Stimulated activated naive CD4-positive, alpha-beta T cell (primary cell): ENCODE results near the gene GTF2F1.
"Not testable (repeated sequence)": the region's sequence is repeated elsewhere in the genome, so short reads cannot be mapped to it uniquely, and the experiment has no call there.

Source experiments
- DNase-seq, 6 experiments: peaks; one replicate each; lab custom pipeline; 2025; lab: John Stamatoyannopoulos, UW

The GTF2F1 gene

GRCh38 chr19:6417713-6418561 lies 25.0 kb upstream of the GTF2F1 start:
- no peak for DNase-seq

- no peak for DNase-seq
These were observed 23.9 kb upstream of the GTF2F1 start for GRCh38 chr19:6416658-6417405.

GRCh38 chr19:6415591-6416190 lies 22.7 kb upstream of the GTF2F1 start:
- no peak for DNase-seq

GRCh38 chr19:6414793-6415590 lies 22.0 kb upstream of the GTF2F1 start:
- DNase-seq = no peak

- DNase-seq = no peak
These were observed 21.0 kb upstream of the GTF2F1 start for GRCh38 chr19:6413721-6414643.

- DNase-seq = no peak
These were observed 20.3 kb upstream of the GTF2F1 start for GRCh38 chr19:6413291-6413690.

GRCh38 chr19:6412447-6413091 lies 19.6 kb upstream of the GTF2F1 start:
- DNase-seq = peak in 5 of 6 experiments; percentile 22 to 49 (median 35)

- DNase-seq = no peak
These were observed 19.1 kb upstream of the GTF2F1 start for GRCh38 chr19:6412061-6412446.

- no peak for DNase-seq
These were observed 16.4 kb upstream of the GTF2F1 start for GRCh38 chr19:6409346-6409745.

GRCh38 chr19:6406401-6406800 lies 13.4 kb upstream of the GTF2F1 start:
- no peak for DNase-seq

- no peak for DNase-seq
These were observed 10.1 kb upstream of the GTF2F1 start for GRCh38 chr19:6402837-6403608.

GRCh38 chr19:6402058-6402457 lies 9.1 kb upstream of the GTF2F1 start:
- no peak for DNase-seq

- not testable (repeated sequence) for DNase-seq
These were observed 7.3 kb upstream of the GTF2F1 start for GRCh38 chr19:6400062-6400944.

GRCh38 chr19:6396305-6396704 lies 3.3 kb upstream of the GTF2F1 start:
- no peak for DNase-seq

- no peak for DNase-seq
These were observed 1.9 kb upstream of the GTF2F1 start for GRCh38 chr19:6394831-6395230.

- peak in 1 of 6 experiments; percentile 67 for DNase-seq
These were observed 1.0 kb upstream of the GTF2F1 start for GRCh38 chr19:6393983-6394412.

GRCh38 chr19:6392221-6393073 lies 517 bp downstream of the GTF2F1 start:
- DNase-seq = no peak

- DNase-seq = no peak
These were observed 5.6 kb downstream of the GTF2F1 start for GRCh38 chr19:6387372-6387771.
